ENCODE data around the gene COL13A1.
A peak's percentile ranks its signal among the peaks of the same experiment; 100 is the strongest.

The COL13A1 gene

GRCh38 chr10:69868821-69869220 is 67.1 kb downstream of the COL13A1 start:
- TF ChIP-seq CTCF (conservative IDR thresholded peaks at IDR 0.05; ENCODE audit: low read length) = no peak
- no peak for DNase-seq (ENCODE audit: low read depth)
- no peak overlapping the region for H3K4me3 ChIP-seq (ENCODE audit: low read length)

GRCh38 chr10:69869291-69869961 is 67.7 kb downstream of the COL13A1 start:
- TF ChIP-seq CTCF (conservative IDR thresholded peaks at IDR 0.05; ENCODE audit: low read length) = no peak
- peak; percentile 88 for DNase-seq (ENCODE audit: low read depth)
- no peak overlapping the region for H3K4me3 ChIP-seq (ENCODE audit: low read length)

- H3K4me3 ChIP-seq (ENCODE audit: low read length) = no peak overlapping the region
- no peak for TF ChIP-seq CTCF (conservative IDR thresholded peaks at IDR 0.05; ENCODE audit: low read length)
- DNase-seq (ENCODE audit: low read depth) = no peak
Observed at GRCh38 chr10:69870591-69870990, 68.9 kb downstream of the COL13A1 start.

- H3K4me3 ChIP-seq (ENCODE audit: low read length) = no peak overlapping the region
- DNase-seq (ENCODE audit: low read depth) = no peak
- TF ChIP-seq CTCF (conservative IDR thresholded peaks at IDR 0.05; ENCODE audit: low read length) = no peak
Observed at GRCh38 chr10:69871074-69871473, 69.4 kb downstream of the COL13A1 start.

GRCh38 chr10:69872323-69872722 is 70.6 kb downstream of the COL13A1 start:
- H3K4me3 ChIP-seq (ENCODE audit: low read length) = no peak overlapping the region
- DNase-seq (ENCODE audit: low read depth) = no peak
- TF ChIP-seq CTCF (conservative IDR thresholded peaks at IDR 0.05; ENCODE audit: low read length) = no peak

GRCh38 chr10:69873135-69873639 is 71.5 kb downstream of the COL13A1 start:
- DNase-seq (ENCODE audit: low read depth) = peak; percentile 44
- H3K4me3 ChIP-seq (ENCODE audit: low read length) = no peak overlapping the region
- no peak for TF ChIP-seq CTCF (conservative IDR thresholded peaks at IDR 0.05; ENCODE audit: low read length)

- peak; percentile 71 for DNase-seq (ENCODE audit: low read depth)
- H3K4me3 ChIP-seq (ENCODE audit: low read length) = no peak overlapping the region
- TF ChIP-seq CTCF (conservative IDR thresholded peaks at IDR 0.05; ENCODE audit: low read length) = peak; percentile 34
Observed at GRCh38 chr10:69874449-69874848, 72.7 kb downstream of the COL13A1 start.
